Fibroblast of lung (primary cell): ENCODE measurements around the gene MB21D2. TPM values are rescaled to one million over a fixed set of nuclear protein-coding genes. Genes with fewer than 3 reads are reported as not detected.

Source experiments
- DNase-seq, 2 donors: peaks; one replicate each; pipeline versions ENCODE4 v3.0.0 to v3.0.0-alpha.2; 2010; ENCODE audit warnings: low read depth in 2 of 2
- H2AFZ ChIP-seq: 2 replicates; pipeline ENCODE4 v1.5.1; 2012; ENCODE audit warnings: low read length, control low read depth, inconsistent platforms
- H3K27ac ChIP-seq: 2 replicates; pipeline ENCODE4 v1.5.1; 2011; ENCODE audit warnings: low read length, control low read depth; ENCODE audit not compliant: insufficient read depth
- H3K27me3 ChIP-seq: 2 replicates; pipeline ENCODE4 v1.5.1; 2011; ENCODE audit warnings: mild to moderate bottlenecking, low read length; ENCODE audit not compliant: control insufficient read depth, insufficient read depth
- H3K36me3 ChIP-seq: 2 replicates; pipeline ENCODE4 v1.5.1; 2011; ENCODE audit warnings: low read length; ENCODE audit not compliant: control insufficient read depth, insufficient read depth
- H3K4me1 ChIP-seq: 2 replicates; pipeline ENCODE4 v1.5.1; 2011; ENCODE audit warnings: low read length; ENCODE audit not compliant: control insufficient read depth, insufficient read depth; ENCODE audit errors: extremely low read depth
- H3K4me2 ChIP-seq: 2 replicates; pipeline ENCODE4 v1.5.1; 2011; ENCODE audit warnings: low read length, control low read depth; ENCODE audit not compliant: insufficient read depth; ENCODE audit errors: extremely low read depth
- H3K4me3 ChIP-seq, 4 experiments: fragments of 200-600 bp in 1 of 4; sonication (generic) in 1 of 4; replicated peaks in 1 of 4; 2 replicates each; pipeline ENCODE4 v1.5.1; 2011 to 2016; ENCODE audit warnings: low read length in 4 of 4, low read depth in 3 of 4, mild to moderate bottlenecking in 3 of 4, control low read depth in 2 of 4, inconsistent platforms in 1 of 4, mixed read lengths in 1 of 4; ENCODE audit not compliant: insufficient read depth in 1 of 4; ENCODE audit errors: control extremely low read depth in 1 of 4
- H3K79me2 ChIP-seq: 2 replicates; pipeline ENCODE4 v1.5.1; 2012; ENCODE audit warnings: mild to moderate bottlenecking, low read length, inconsistent platforms; ENCODE audit not compliant: control insufficient read depth, insufficient read depth
- H3K9ac ChIP-seq: 2 replicates; pipeline ENCODE4 v1.5.1; 2011; ENCODE audit warnings: mild to moderate bottlenecking, low read length, control low read depth; ENCODE audit not compliant: insufficient read depth
- H3K9me3 ChIP-seq: 2 replicates; pipeline ENCODE4 v1.5.1; 2012; ENCODE audit warnings: low read depth, low read length; ENCODE audit not compliant: control insufficient read depth, insufficient read depth
- H4K20me1 ChIP-seq: 2 replicates; pipeline ENCODE4 v1.5.1; 2011; ENCODE audit warnings: low read length; ENCODE audit not compliant: control insufficient read depth, insufficient read depth; ENCODE audit errors: extremely low read depth
- CTCF ChIP-seq, 2 donors: IDR thresholded peaks in 1 of 2; conservative IDR thresholded peaks in 1 of 2; 1 replicate in 1 of 2; 2 replicates in 1 of 2; pipeline ENCODE4 v1.5.1; 2011 to 2012; ENCODE audit warnings: low read length in 2 of 2, control low read depth in 1 of 2, inconsistent platforms in 1 of 2, low read depth in 1 of 2, mild to moderate bottlenecking in 1 of 2
- EZH2 ChIP-seq: IDR thresholded peaks from 2 replicates; pipeline ENCODE4 v1.5.1; 2012; ENCODE audit warnings: low read length, control low read depth, mild to moderate bottlenecking; ENCODE audit errors: missing control alignments
- polyA plus RNA-seq, 2 donors: library from polyadenylated mRNA; depleted of rRNA in 1 of 2; stranded (reverse) in 1 of 2; unstranded in 1 of 2; fragments of >200 nt; gene quantifications; 2 replicates each; pipeline ENCODE4 v1.2.1, GENCODE V29; 2011 to 2012; ENCODE audit warnings: missing spikeins in 1 of 2
- total RNA-seq: library from RNA; depleted of rRNA; stranded (reverse); fragments of >200 nt; gene quantifications from 2 replicates; pipeline ENCODE4 v1.2.1, GENCODE V29; 2014

The MB21D2 gene
- total and polyA plus RNA-seq, 2 donors (not counting 1 experiment from before 2014, with no cell fraction given) = 3.5 to 11.4 TPM

- DNase-seq = peak in 1 of 2 donors; percentile 60
- H3K4me2 ChIP-seq = no peak overlapping the region
- H2AFZ ChIP-seq = no peak overlapping the region
- H3K4me3 ChIP-seq = no peak overlapping the region
- no peak for TF ChIP-seq CTCF (conservative IDR thresholded peaks at IDR 0.05 in 1 of 2, IDR thresholded peaks at IDR 0.05 in 1 of 2; ENCODE audit: low read depth in 1 of 2, low read length in 2 of 2)
- TF ChIP-seq EZH2 = no peak
- H3K27ac ChIP-seq = no peak overlapping the region
- no peaks in the 10 kb centered on the region for H3K9me3 ChIP-seq
- H4K20me1 ChIP-seq = no peaks in the 10 kb centered on the region
- H3K36me3 ChIP-seq = no peaks in the 10 kb centered on the region
- H3K4me1 ChIP-seq = peaks cover 12% of the 10 kb centered on the region
- H3K79me2 ChIP-seq = peaks cover 7% of the 10 kb centered on the region
- H3K27me3 ChIP-seq = no peaks in the 10 kb centered on the region
- no peak overlapping the region for H3K9ac ChIP-seq
Measured at GRCh38 chr3:192827208-192827607, 90.4 kb downstream of the MB21D2 start.

- H4K20me1 ChIP-seq = no peaks in the 10 kb centered on the region
- TF ChIP-seq CTCF (conservative IDR thresholded peaks at IDR 0.05 in 1 of 2, IDR thresholded peaks at IDR 0.05 in 1 of 2; ENCODE audit: low read depth in 1 of 2, low read length in 2 of 2) (no peak), EZH2 (no peak)
- no peak overlapping the region for H3K27ac ChIP-seq
- no peaks in the 10 kb centered on the region for H3K27me3 ChIP-seq
- H3K36me3 ChIP-seq = no peaks in the 10 kb centered on the region
- peaks cover 4% of the 10 kb centered on the region for H3K79me2 ChIP-seq
- no peak overlapping the region for H3K4me3 ChIP-seq
- DNase-seq = no peak
- H3K9ac ChIP-seq = no peak overlapping the region
- H3K4me2 ChIP-seq = no peak overlapping the region
- no peaks in the 10 kb centered on the region for H3K9me3 ChIP-seq
- peaks cover 6% of the 10 kb centered on the region for H3K4me1 ChIP-seq
- H2AFZ ChIP-seq = no peak overlapping the region
Measured at GRCh38 chr3:192826214-192827006, 91.2 kb downstream of the MB21D2 start.

- Histone ChIP-seq H3K27ac (no peak overlapping the region), H3K4me1 (peaks cover 3% of the 10 kb centered on the region), H4K20me1 (no peaks in the 10 kb centered on the region), H3K79me2 (peaks cover 4% of the 10 kb centered on the region), H3K4me2 (no peak overlapping the region), H3K9me3 (no peaks in the 10 kb centered on the region), H2AFZ (no peak overlapping the region), H3K36me3 (no peaks in the 10 kb centered on the region), H3K4me3 (no peak overlapping the region), H3K27me3 (no peaks in the 10 kb centered on the region), H3K9ac (no peak overlapping the region)
- peak; percentile 65 to 67 for DNase-seq
- TF ChIP-seq EZH2 = no peak
Measured at GRCh38 chr3:192825657-192826200, 91.9 kb downstream of the MB21D2 start.
